KMS-11 (cell line): ENCODE results near the gene TNS2.

ENCODE experiments used
- H2AFZ ChIP-seq: fragments of 200-600 bp; sonication (generic); 2 replicates; pipeline ENCODE4 v1.6.1; 2016; ENCODE audit warnings: antibody characterized with exemption, mixed run types, low read depth
- H3K27ac ChIP-seq: fragments of 200-600 bp; sonication (generic); 2 replicates; pipeline ENCODE4 v1.6.1; 2016; ENCODE audit warnings: mild to moderate bottlenecking, mixed run types
- H3K27me3 ChIP-seq: fragments of 200-600 bp; sonication (generic); 2 replicates; pipeline ENCODE4 v1.6.1; 2017; ENCODE audit warnings: mild to moderate bottlenecking, low read depth, mixed run types, moderate library complexity; ENCODE audit not compliant: insufficient read depth
- H3K36me3 ChIP-seq: fragments of 200-600 bp; sonication (generic); 2 replicates; pipeline ENCODE4 v1.6.1; 2017; ENCODE audit warnings: mild to moderate bottlenecking, mixed run types; ENCODE audit not compliant: insufficient read depth
- H3K4me1 ChIP-seq: fragments of 200-600 bp; sonication (generic); 2 replicates; pipeline ENCODE4 v1.6.1; 2016; ENCODE audit warnings: mild to moderate bottlenecking, low read depth, mixed run types; ENCODE audit not compliant: poor library complexity, severe bottlenecking
- H3K4me2 ChIP-seq: fragments of 200-600 bp; sonication (generic); 2 replicates; pipeline ENCODE4 v1.7.0; 2016; ENCODE audit warnings: mild to moderate bottlenecking, mixed run types
- H3K4me3 ChIP-seq: fragments of 200-600 bp; sonication (generic); IDR thresholded peaks from 2 replicates; pipeline ENCODE4 v1.6.1; 2017; ENCODE audit warnings: low read depth, low read length, mixed read lengths; ENCODE audit not compliant: insufficient read depth
- H3K79me2 ChIP-seq: fragments of 200-600 bp; sonication (generic); 2 replicates; pipeline ENCODE4 v1.6.1; 2016; ENCODE audit warnings: low read depth, mixed run types; ENCODE audit not compliant: insufficient read depth
- H3K9ac ChIP-seq: fragments of 200-600 bp; sonication (generic); 2 replicates; pipeline ENCODE4 v1.6.1; 2016; ENCODE audit warnings: mild to moderate bottlenecking, mixed run types
- H4K20me1 ChIP-seq: fragments of 200-600 bp; sonication (generic); 2 replicates; pipeline ENCODE4 v1.6.1; 2016; ENCODE audit warnings: mild to moderate bottlenecking, mixed run types; ENCODE audit not compliant: insufficient read depth
- TF ChIP-seq, protein P1 (sequence below): fragments of 200-600 bp; sonication (generic); conservative IDR thresholded peaks from 2 replicates; pipeline ENCODE4 v1.6.1; 2017; ENCODE audit warnings: low read depth, mild to moderate bottlenecking, antibody characterized with exemption, low read length, moderate library complexity, mixed read lengths

TNS2 gene

DNA sequence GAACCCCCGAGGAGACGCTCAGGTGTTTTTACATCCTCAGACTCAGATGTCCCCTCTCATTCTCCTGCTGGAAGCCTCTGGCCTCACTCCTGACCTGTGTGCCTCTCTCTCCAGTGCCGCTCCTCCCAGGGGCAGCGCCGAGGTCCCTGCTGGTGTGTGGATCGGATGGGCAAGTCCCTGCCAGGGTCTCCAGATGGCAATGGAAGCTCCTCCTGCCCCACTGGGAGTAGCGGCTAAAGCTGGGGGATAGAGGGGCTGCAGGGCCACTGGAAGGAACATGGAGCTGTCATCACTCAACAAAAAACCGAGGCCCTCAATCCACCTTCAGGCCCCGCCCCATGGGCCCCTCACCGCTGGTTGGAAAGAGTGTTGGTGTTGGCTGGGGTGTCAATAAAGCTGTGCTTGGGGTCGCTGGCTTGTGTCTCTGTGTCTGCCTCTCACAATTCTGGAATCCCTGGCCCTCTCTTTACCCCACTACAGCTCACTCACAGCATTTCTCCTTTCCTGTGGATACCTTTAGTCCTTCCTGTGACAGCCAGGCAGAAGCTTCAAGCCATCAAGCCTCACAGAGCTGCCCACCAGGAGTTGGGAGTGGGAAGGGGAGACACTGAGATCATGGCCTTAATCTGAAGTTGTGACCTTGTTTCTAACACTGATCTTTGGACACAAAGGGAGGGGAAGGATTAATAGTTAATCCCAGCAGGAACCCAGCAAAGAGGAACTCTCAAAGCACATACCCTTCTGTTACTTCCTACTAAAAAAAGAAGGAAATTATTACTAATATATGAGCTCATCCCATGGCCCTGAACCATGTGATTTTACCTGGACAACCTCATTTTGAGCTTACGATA lies 52.3 kb downstream of the TNS2 start:
- H3K9ac ChIP-seq: no peak overlapping the region

DNA sequence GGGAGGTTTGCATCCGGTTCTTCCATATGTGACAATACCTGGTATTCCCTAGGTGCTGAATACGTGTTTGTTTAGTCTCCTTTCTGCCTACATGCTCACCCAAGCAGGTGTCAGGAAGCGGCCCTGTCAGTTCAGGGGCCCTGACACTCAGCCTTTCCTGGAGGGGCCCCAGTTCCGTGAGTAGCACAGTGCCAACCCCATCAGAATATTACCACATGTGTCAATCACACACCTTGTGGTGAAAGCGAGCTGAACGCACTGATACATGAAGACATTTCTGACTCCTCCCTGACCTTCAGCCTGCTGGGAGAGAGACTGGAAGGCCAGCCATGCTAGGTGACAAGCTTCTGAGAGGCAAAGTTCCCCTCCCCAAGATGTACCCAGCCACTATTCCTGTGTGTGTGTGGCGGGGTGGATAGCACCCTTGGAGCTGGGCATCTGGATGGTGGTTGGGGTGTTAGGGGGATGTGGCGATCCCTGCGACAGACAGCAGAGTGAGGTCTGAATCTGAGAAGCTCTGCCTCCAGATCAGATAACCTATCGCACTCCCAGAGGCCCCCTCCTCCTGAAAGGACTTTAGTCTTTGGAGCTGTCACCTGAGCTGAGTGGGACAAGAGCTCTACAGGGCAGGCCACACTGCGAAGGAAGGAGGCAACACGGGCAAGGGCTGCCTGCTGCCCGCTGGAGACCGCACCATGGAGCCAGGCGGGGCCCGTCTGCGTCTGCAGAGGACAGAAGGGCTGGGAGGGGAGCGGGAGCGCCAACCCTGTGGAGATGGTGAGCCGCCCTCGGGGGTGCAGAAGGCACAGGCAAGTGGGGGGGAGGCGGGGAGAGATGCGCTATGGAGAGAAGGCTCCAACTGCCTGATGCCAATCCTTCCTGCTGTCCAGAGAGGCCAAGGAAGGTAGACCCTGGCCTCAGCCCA lies 53.3 kb downstream of the TNS2 start, which contains the start of gene SOAT2:
Gene SOAT2, plus strand, starts transcription at position 604 of the 925 bp plus-strand sequence. Its CDS starts 92 bp downstream, at position 696.
- Histone ChIP-seq H3K9ac (no peak within 1 kb of the TSS), H4K20me1 (no peaks in the 10 kb centered on the region), H3K4me2 (peak within 1 kb of the TSS; percentile 34), H3K4me3 (no peak within 1 kb of the TSS), H3K27ac (no peak within 1 kb of the TSS), H3K4me1 (peaks cover 47% of the 10 kb centered on the region), H3K36me3 (no peaks in the 10 kb centered on the region), H3K27me3 (no peaks in the 10 kb centered on the region), H2AFZ (0 out of 2 replicates have a peak within 1 kb of the TSS, but pooled peaks have one; percentile 34), H3K79me2 (no peaks in the 10 kb centered on the region)
- TF ChIP-seq, protein P1, sequence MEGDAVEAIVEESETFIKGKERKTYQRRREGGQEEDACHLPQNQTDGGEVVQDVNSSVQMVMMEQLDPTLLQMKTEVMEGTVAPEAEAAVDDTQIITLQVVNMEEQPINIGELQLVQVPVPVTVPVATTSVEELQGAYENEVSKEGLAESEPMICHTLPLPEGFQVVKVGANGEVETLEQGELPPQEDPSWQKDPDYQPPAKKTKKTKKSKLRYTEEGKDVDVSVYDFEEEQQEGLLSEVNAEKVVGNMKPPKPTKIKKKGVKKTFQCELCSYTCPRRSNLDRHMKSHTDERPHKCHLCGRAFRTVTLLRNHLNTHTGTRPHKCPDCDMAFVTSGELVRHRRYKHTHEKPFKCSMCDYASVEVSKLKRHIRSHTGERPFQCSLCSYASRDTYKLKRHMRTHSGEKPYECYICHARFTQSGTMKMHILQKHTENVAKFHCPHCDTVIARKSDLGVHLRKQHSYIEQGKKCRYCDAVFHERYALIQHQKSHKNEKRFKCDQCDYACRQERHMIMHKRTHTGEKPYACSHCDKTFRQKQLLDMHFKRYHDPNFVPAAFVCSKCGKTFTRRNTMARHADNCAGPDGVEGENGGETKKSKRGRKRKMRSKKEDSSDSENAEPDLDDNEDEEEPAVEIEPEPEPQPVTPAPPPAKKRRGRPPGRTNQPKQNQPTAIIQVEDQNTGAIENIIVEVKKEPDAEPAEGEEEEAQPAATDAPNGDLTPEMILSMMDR: no peak

More for the DNA sequence above, 52.3 kb downstream of the TNS2 start:
- Histone ChIP-seq H3K27ac (no peak overlapping the region), H3K4me3 (no peak overlapping the region), H3K79me2 (no peaks in the 10 kb centered on the region), H4K20me1 (no peaks in the 10 kb centered on the region), H3K27me3 (peaks cover 2% of the 10 kb centered on the region), H3K4me2 (no peak overlapping the region), H3K4me1 (peaks cover 46% of the 10 kb centered on the region), H2AFZ (no peak overlapping the region), H3K36me3 (no peaks in the 10 kb centered on the region)
- TF ChIP-seq, protein P1: no peak

DNA sequence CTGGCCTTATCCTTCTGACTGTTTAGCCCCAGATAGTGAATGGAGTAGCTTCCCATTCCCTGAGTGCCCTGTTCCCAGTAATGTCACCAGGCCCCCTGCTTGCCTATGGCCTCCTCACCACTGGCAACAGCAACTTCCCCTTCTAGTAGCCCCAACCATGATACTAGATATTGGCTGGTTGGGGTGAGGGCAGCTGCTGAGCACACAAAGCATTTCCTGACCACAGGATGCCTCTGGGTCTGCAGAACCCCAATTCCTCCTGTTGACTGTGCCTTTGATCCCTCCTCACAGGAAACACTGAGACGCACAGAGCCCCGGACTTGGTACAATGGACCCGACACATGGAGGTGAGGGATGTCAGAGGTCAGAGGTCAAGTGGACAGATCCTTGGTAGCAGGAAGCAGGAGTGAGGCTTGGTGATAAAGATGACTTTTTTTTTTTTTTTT lies 54.0 kb downstream of the TNS2 start:
- Histone ChIP-seq H3K36me3 (no peaks in the 10 kb centered on the region), H3K4me2 (peak overlapping the region; percentile 34), H4K20me1 (no peaks in the 10 kb centered on the region), H3K4me3 (no peak overlapping the region), H3K27me3 (no peaks in the 10 kb centered on the region), H3K9ac (no peak overlapping the region), H3K27ac (no peak overlapping the region), H3K79me2 (no peaks in the 10 kb centered on the region), H2AFZ (0 out of 2 replicates have a peak overlapping the region, but pooled peaks have one; percentile 34), H3K4me1 (peaks cover 47% of the 10 kb centered on the region)
- TF ChIP-seq, protein P1: no peak

DNA sequence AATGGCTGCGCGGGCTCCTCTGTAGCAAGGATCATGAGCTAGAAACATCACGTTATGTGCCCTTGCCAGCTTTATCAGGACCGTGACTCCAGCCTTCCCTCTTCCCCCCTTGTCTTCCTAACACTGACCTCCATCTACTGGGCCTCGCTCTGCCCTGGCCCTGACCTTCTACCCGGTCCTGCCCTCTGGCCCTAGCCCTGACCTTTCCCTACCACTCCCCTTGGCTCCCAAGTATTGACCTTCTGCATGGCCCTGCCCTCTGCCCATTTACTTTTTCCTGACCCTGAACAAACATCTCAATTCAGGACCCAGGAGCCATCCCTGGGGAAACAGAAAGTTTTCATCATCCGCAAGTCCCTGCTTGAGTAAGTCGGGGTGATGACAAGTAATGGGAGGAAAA lies 55.4 kb downstream of the TNS2 start:
- H3K27ac ChIP-seq: no peak overlapping the region

More for the DNA sequence above, 55.4 kb downstream of the TNS2 start:
- Histone ChIP-seq H4K20me1 (no peaks in the 10 kb centered on the region), H3K79me2 (no peaks in the 10 kb centered on the region), H3K4me2 (no peak overlapping the region), H3K9ac (no peak overlapping the region), H3K36me3 (no peaks in the 10 kb centered on the region), H3K4me1 (peaks cover 41% of the 10 kb centered on the region), H2AFZ (no peak overlapping the region), H3K27me3 (no peaks in the 10 kb centered on the region), H3K4me3 (no peak overlapping the region)
- TF ChIP-seq, protein P1: no peak
